B cell (primary cell): ENCODE data around the gene TMCC3. TPM values are rescaled to one million over a fixed set of nuclear protein-coding genes. Genes with fewer than 3 reads are reported as not detected.

Experiments used
- ATAC-seq: fragments of 200-7000 bp; cut with Tn5 transposase; one replicate; pipeline ENCODE4 v1.10.0; 2021; ENCODE audit warnings: low read depth, mild to moderate bottlenecking, moderate number of reproducible peaks, moderate library complexity
- CTCF ChIA-PET: fragments of 350-600 bp; sonication (Branson Sonifier 250); formaldehyde crosslinking; loops from one replicate; lab custom pipeline; 2021; ENCODE audit warnings: antibody characterized with exemption, inconsistent platforms; lab: Charles Lee
- POLR2A ChIA-PET: fragments of 350-600 bp; sonication (Branson Sonifier 250); formaldehyde crosslinking; loops from one replicate; lab custom pipeline; 2021; ENCODE audit warnings: antibody characterized with exemption; lab: Charles Lee
- DNase-seq: peaks from one replicate; pipeline ENCODE4 v3.0.0; 2013
- H2AFZ ChIP-seq: 2 replicates; pipeline ENCODE4 v1.6.1; 2012; ENCODE audit warnings: mild to moderate bottlenecking, low read depth, low read length; ENCODE audit not compliant: insufficient read depth, poor library complexity, severe bottlenecking
- H3K27ac ChIP-seq, 2 donors: 1 replicate in 1 of 2; 2 replicates in 1 of 2; pipeline ENCODE4 v1.5.1; 2012 to 2013; ENCODE audit warnings: low read length in 2 of 2, mild to moderate bottlenecking in 2 of 2, moderate library complexity in 1 of 2
- H3K27me3 ChIP-seq, 4 experiments: fragments of 200-600 bp in 1 of 4; sonication (generic) in 1 of 4; replicated peaks in 1 of 4; 1 replicate in 2 of 4; 2 replicates in 2 of 4; pipeline versions ENCODE4 v1.6.1 to v1.7.0; 2013 to 2016; ENCODE audit warnings: low read length in 3 of 4, mild to moderate bottlenecking in 2 of 4, mixed read lengths in 1 of 4, moderate library complexity in 1 of 4; ENCODE audit not compliant: insufficient read depth in 4 of 4, control insufficient read depth in 3 of 4; ENCODE audit errors: control extremely low read depth in 1 of 4
- H3K36me3 ChIP-seq, 2 experiments: replicated peaks in 1 of 2; 1 replicate in 1 of 2; 2 replicates in 1 of 2; pipeline versions ENCODE4 v1.6.1 to v1.7.1; 2013; ENCODE audit warnings: low read length in 1 of 2; ENCODE audit not compliant: insufficient read depth in 2 of 2, control insufficient read depth in 1 of 2; ENCODE audit errors: control extremely low read depth in 1 of 2, extremely low read depth in 1 of 2
- H3K4me1 ChIP-seq, 2 donors: fragments of 200-600 bp in 1 of 2; sonication (generic) in 1 of 2; 1 replicate in 1 of 2; 2 replicates in 1 of 2; pipeline versions ENCODE4 v1.5.1 to v1.6.1; 2013 to 2017; ENCODE audit warnings: low read length in 2 of 2; ENCODE audit not compliant: control insufficient read depth in 2 of 2, insufficient read depth in 2 of 2
- H3K4me2 ChIP-seq: replicated peaks from 2 replicates; pipeline ENCODE3; 2012; ENCODE audit warnings: mild to moderate bottlenecking, low read depth, low read length; ENCODE audit not compliant: poor library complexity, severe bottlenecking
- H3K4me3 ChIP-seq, 5 experiments: fragments of 200-600 bp in 1 of 5; sonication (generic) in 1 of 5; 1 replicate in 3 of 5; 2 replicates in 2 of 5; pipeline versions ENCODE4 v1.5.1 to v1.7.0; 2011 to 2016; ENCODE audit warnings: low read length in 4 of 5, mild to moderate bottlenecking in 4 of 5, low read depth in 2 of 5, control low read depth in 1 of 5, moderate library complexity in 1 of 5; ENCODE audit not compliant: insufficient read depth in 1 of 5; ENCODE audit errors: control extremely low read depth in 1 of 5, extremely low read depth in 1 of 5
- H3K79me2 ChIP-seq: fragments of 200-600 bp; sonication (generic); one replicate; pipeline ENCODE4 v1.6.0; 2016; ENCODE audit warnings: low read length; ENCODE audit not compliant: control insufficient read depth, insufficient read depth
- H3K9ac ChIP-seq: fragments of 200-600 bp; sonication (generic); 2 replicates; pipeline ENCODE4 v1.6.1; 2017; ENCODE audit warnings: mild to moderate bottlenecking, low read length, moderate library complexity
- H3K9me3 ChIP-seq, 3 donors: one replicate each; pipeline versions ENCODE4 v1.6.1 to v1.7.1; 2013; ENCODE audit warnings: low read length in 2 of 3; ENCODE audit not compliant: control insufficient read depth in 2 of 3, insufficient read depth in 1 of 3; ENCODE audit errors: control extremely low read depth in 1 of 3
- H4K20me1 ChIP-seq: 2 replicates; pipeline ENCODE4 v1.6.0; 2012; ENCODE audit warnings: mild to moderate bottlenecking, low read length; ENCODE audit not compliant: insufficient read depth, control insufficient read depth, poor library complexity, severe bottlenecking
- H3K27ac Mint-ChIP-seq: one replicate; pipeline ENCODE4 v1.8.0; 2021; ENCODE audit warnings: mixed read lengths
- H3K27me3 Mint-ChIP-seq: one replicate; pipeline ENCODE4 v1.8.0; 2021; ENCODE audit warnings: mixed read lengths
- H3K4me1 Mint-ChIP-seq: one replicate; pipeline ENCODE4 v1.8.0; 2021; ENCODE audit warnings: mixed read lengths
- H3K4me3 Mint-ChIP-seq: one replicate; pipeline ENCODE4 v1.8.0; 2021; ENCODE audit warnings: mixed read lengths
- H3K9me3 Mint-ChIP-seq: one replicate; pipeline ENCODE4 v1.8.0; 2022; ENCODE audit warnings: mixed read lengths; ENCODE audit not compliant: insufficient read depth
- CTCF ChIP-seq: fragments of 200-600 bp; IDR thresholded peaks from one replicate; pipeline ENCODE4 v1.8.0; 2022; ENCODE audit warnings: antibody characterized with exemption, mild to moderate bottlenecking
- EZH2 ChIP-seq: IDR thresholded peaks from 2 replicates; pipeline ENCODE4 v1.6.1; 2012; ENCODE audit warnings: borderline replicate concordance, low read depth, mild to moderate bottlenecking, moderate library complexity, low read length; ENCODE audit not compliant: insufficient read depth, poor library complexity, severe bottlenecking
- WGBS: methylation state at CpG from one replicate; pipeline ENCODE4 v1.1.5; 2013; ENCODE audit warnings: missing lambda C conversion rate; ENCODE audit not compliant: insufficient coverage; 5-methylcytosine and 5-hydroxymethylcytosine counted together
- intact Hi-C: fragments of 100-400 bp; cut with micrococcal nuclease; formaldehyde crosslinking; loops from one replicate; pipeline ENCODE4 v1.10.0; 2022
- polyA plus RNA-seq: library from polyadenylated mRNA; depleted of rRNA; stranded (reverse); fragments of >200 nt; gene quantifications from 2 replicates; pipeline ENCODE4 v1.2.3, GENCODE V29; 2012
- total RNA-seq, 2 donors: library from RNA; stranded (reverse); fragments of 120-200 nt in 1 of 2; gene quantifications; 1 replicate in 1 of 2; 2 replicates in 1 of 2; pipeline versions ENCODE4 v1.2.3 to v1.2.4, GENCODE V29; 2013 to 2022

The TMCC3 gene
- total and polyA plus RNA-seq, 2 donors (not counting 1 experiment from before 2014, with no cell fraction given): 4.5 to 8.8 TPM

DNA sequence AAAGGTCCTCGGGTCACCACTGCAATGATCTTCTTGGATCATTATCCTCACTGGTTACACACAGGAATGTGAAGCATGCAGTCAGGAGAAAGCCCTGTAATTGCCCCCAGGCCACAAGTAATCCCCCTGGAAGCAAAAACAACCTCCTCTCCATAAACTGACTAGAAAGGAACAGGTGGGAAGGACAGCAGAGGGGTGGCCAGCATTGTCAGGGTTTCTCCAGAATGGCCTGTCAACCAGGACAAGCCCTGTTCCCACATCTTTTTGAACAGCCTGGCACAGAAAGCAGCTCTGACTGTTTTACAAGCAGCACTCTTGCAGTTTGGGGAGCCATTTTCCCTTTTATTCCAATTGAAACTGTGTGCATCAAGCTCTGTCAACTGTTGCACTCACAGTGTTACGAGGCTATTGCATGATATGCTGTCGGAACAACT is 36.1 kb downstream of the TMCC3 start:
- TF ChIP-seq EZH2 (no peak), CTCF (no peak)
- ATAC-seq (no peak), DNase-seq (no peak)
- H3K79me2 ChIP-seq: peaks cover 18% of the 10 kb centered on the region
- no peaks in the 10 kb centered on the region for H3K27me3 ChIP-seq
- intact Hi-C loops: no loop called here
- H3K36me3 ChIP-seq: peaks cover 0 to 7% of the 10 kb centered on the region in 2 experiments
- H3K9me3 ChIP-seq: no peaks in the 10 kb centered on the region
- 100% methylated on average over 1 of the region's 3 CpGs for WGBS
- no peak overlapping the region for H3K4me3 ChIP-seq
- peaks cover 3% of the 10 kb centered on the region for H3K4me1 Mint-ChIP-seq
- H3K4me3 Mint-ChIP-seq: no peak overlapping the region
- no peak overlapping the region for H3K4me2 ChIP-seq
- no peaks in the 10 kb centered on the region for H3K27me3 Mint-ChIP-seq
- H3K9ac ChIP-seq: no peak overlapping the region
- no peak overlapping the region for H3K27ac ChIP-seq
- no peaks in the 10 kb centered on the region for H4K20me1 ChIP-seq
- H3K27ac Mint-ChIP-seq: no peak overlapping the region
- H3K9me3 Mint-ChIP-seq: no peaks in the 10 kb centered on the region
- no peak overlapping the region for H2AFZ ChIP-seq
- CTCF ChIA-PET: no interaction called here
- no peaks in the 10 kb centered on the region for H3K4me1 ChIP-seq
- POLR2A ChIA-PET: no interaction called here

GRCh38 chr12:94609917-94610443 is 40.4 kb downstream of the TMCC3 start:
- peaks cover 3% of the 10 kb centered on the region for H3K4me1 Mint-ChIP-seq
- CTCF ChIA-PET: no interaction called here
- ATAC-seq: no peak

More at GRCh38 chr12:94609917-94610443, 40.4 kb downstream of the TMCC3 start:
- no peak overlapping the region for H3K27ac Mint-ChIP-seq
- Histone ChIP-seq H4K20me1 (no peaks in the 10 kb centered on the region), H3K4me3 (no peak overlapping the region), H3K36me3 (peaks cover 0 to 3% of the 10 kb centered on the region in 2 experiments), H3K9ac (no peak overlapping the region), H3K9me3 (peaks cover 0 to 8% (median 2%) of the 10 kb centered on the region in 3 donors), H3K4me2 (no peak overlapping the region), H3K4me1 (no peaks in the 10 kb centered on the region), H2AFZ (no peak overlapping the region), H3K27me3 (no peaks in the 10 kb centered on the region), H3K27ac (no peak overlapping the region), H3K79me2 (no peaks in the 10 kb centered on the region)
- intact Hi-C loops: loop anchor here (10.0 kb wide), 1 partner anchor 465 kb away; the partner anchor contains the start of gene NR2C1
- TF ChIP-seq CTCF: no peak
- TF ChIP-seq EZH2: no peak
- DNase-seq: no peak
- H3K9me3 Mint-ChIP-seq: peaks cover 5% of the 10 kb centered on the region
- H3K27me3 Mint-ChIP-seq: no peaks in the 10 kb centered on the region
- H3K4me3 Mint-ChIP-seq: no peak overlapping the region
- WGBS: 100% methylated on average over 1 of the region's 5 CpGs
- POLR2A ChIA-PET: no interaction called here
